H1 (cell line): ENCODE results near the gene CHCHD6. TPM values are rescaled to one million over a fixed set of nuclear protein-coding genes. Genes with fewer than 3 reads are reported as not detected.

ENCODE experiments used
- CTCF ChIA-PET: fragments of 300-600 bp; sonication (Branson Sonifier 250); formaldehyde crosslinking; loops from one replicate; lab custom pipeline; 2021; ENCODE audit not compliant: partially characterized antibody; lab: Charles Lee
- POLR2A ChIA-PET: fragments of 300-600 bp; sonication (Branson Sonifier 250); formaldehyde crosslinking; loops from one replicate; lab custom pipeline; 2021; ENCODE audit warnings: inconsistent platforms; ENCODE audit not compliant: partially characterized antibody; lab: Charles Lee
- DNase-seq, 2 experiments: peaks; one replicate each; pipeline versions ENCODE4 v3.0.0 to v3.0.0-alpha.2; 2010 to 2022; ENCODE audit warnings: low spot score in 2 of 2, low read depth in 1 of 2, mixed read lengths in 1 of 2
- FAIRE-seq: peaks from 2 replicates; lab custom pipeline; 2011; peaks lifted over from hg19 to GRCh38; lab: Jason Lieb, UNC
- H2AFZ ChIP-seq: 2 replicates; pipeline ENCODE4 v1.8.1; 2012; ENCODE audit warnings: low read length, inconsistent platforms
- H2AK5ac ChIP-seq: 2 replicates; pipeline ENCODE4 v1.6.1; 2013; ENCODE audit warnings: low read depth, low read length
- H2BK120ac ChIP-seq: replicated peaks from 2 replicates; pipeline ENCODE3; 2013; ENCODE audit warnings: low read depth, low read length, inconsistent platforms
- H2BK12ac ChIP-seq: 2 replicates; pipeline ENCODE4 v1.6.1; 2013; ENCODE audit warnings: low read depth, low read length
- H2BK15ac ChIP-seq: 2 replicates; pipeline ENCODE4 v1.6.1; 2013; ENCODE audit warnings: low read length
- H2BK20ac ChIP-seq: 2 replicates; pipeline ENCODE4 v1.6.1; 2013; ENCODE audit warnings: low read length
- H2BK5ac ChIP-seq: 2 replicates; pipeline ENCODE4 v1.6.1; 2013; ENCODE audit warnings: low read depth, low read length
- H3K14ac ChIP-seq: 2 replicates; pipeline ENCODE4 v1.6.1; 2013; ENCODE audit warnings: inconsistent platforms; ENCODE audit not compliant: insufficient read length
- H3K18ac ChIP-seq: 2 replicates; pipeline ENCODE4 v1.6.1; 2013; ENCODE audit warnings: low read length; ENCODE audit errors: extremely low read depth
- H3K23ac ChIP-seq: 2 replicates; pipeline ENCODE4 v1.6.1; 2013; ENCODE audit warnings: inconsistent platforms; ENCODE audit not compliant: insufficient read length
- H3K23me2 ChIP-seq: 2 replicates; pipeline ENCODE4 v1.6.1; 2013; ENCODE audit warnings: low read depth, low read length
- H3K27ac ChIP-seq: 2 replicates; pipeline ENCODE4 v1.6.1; 2011; ENCODE audit warnings: low read depth, low read length, inconsistent platforms
- H3K27me3 ChIP-seq, 4 experiments: replicated peaks in 1 of 4; 1 replicate in 1 of 4; 2 replicates in 3 of 4; pipeline versions ENCODE4 v1.6.1 to v1.8.1; 2011 to 2013; ENCODE audit warnings: low read length in 3 of 4, mild to moderate bottlenecking in 3 of 4, inconsistent platforms in 2 of 4, mixed read lengths in 2 of 4, moderate library complexity in 1 of 4; ENCODE audit not compliant: control insufficient read depth in 3 of 4, insufficient read depth in 3 of 4; ENCODE audit errors: extremely low read depth in 1 of 4
- H3K36me3 ChIP-seq, 4 experiments: 2 replicates each; pipeline versions ENCODE4 v1.6.1 to v1.8.1; 2011 to 2013; ENCODE audit warnings: mild to moderate bottlenecking in 4 of 4, low read length in 3 of 4, moderate library complexity in 2 of 4, control low read depth in 1 of 4, inconsistent platforms in 1 of 4; ENCODE audit not compliant: insufficient read depth in 4 of 4, control insufficient read depth in 2 of 4
- H3K4ac ChIP-seq: replicated peaks from 2 replicates; pipeline ENCODE3; 2013; ENCODE audit warnings: low read length, low read depth, mixed read lengths, inconsistent platforms; ENCODE audit not compliant: insufficient read length
- H3K4me1 ChIP-seq, 4 experiments: replicated peaks in 1 of 4; 1 replicate in 1 of 4; 2 replicates in 3 of 4; pipeline versions ENCODE4 v1.6.1 to v1.8.1; 2011 to 2013; ENCODE audit warnings: low read length in 3 of 4, inconsistent platforms in 2 of 4, mixed read lengths in 1 of 4; ENCODE audit not compliant: insufficient read depth in 4 of 4, control insufficient read depth in 3 of 4
- H3K4me2 ChIP-seq, 2 experiments: 2 replicates each; pipeline versions ENCODE4 v1.6.1 to v1.8.1; 2011 to 2013; ENCODE audit warnings: low read depth in 2 of 2, low read length in 2 of 2, control low read depth in 1 of 2, inconsistent platforms in 1 of 2, mild to moderate bottlenecking in 1 of 2; ENCODE audit not compliant: insufficient read depth in 1 of 2
- H3K4me3 ChIP-seq, 4 experiments: fragments of 200-600, 300-600 bp in 1 of 4; sonication (generic), shearing (Covaris generic), sonication (Bioruptor Twin) in 1 of 4; 2 replicates each; pipeline versions ENCODE4 v1.5.1 to v1.8.1; 2011 to 2016; ENCODE audit warnings: low read length in 4 of 4, low read depth in 3 of 4, control low read depth in 2 of 4, inconsistent platforms in 2 of 4, mild to moderate bottlenecking in 2 of 4, mixed read lengths in 1 of 4, moderate library complexity in 1 of 4; ENCODE audit not compliant: insufficient read depth in 2 of 4; ENCODE audit errors: extremely low read depth in 1 of 4
- H3K56ac ChIP-seq: replicated peaks from 2 replicates; pipeline ENCODE3; 2013; ENCODE audit warnings: low read depth, mild to moderate bottlenecking, mixed read lengths, low read length, inconsistent platforms; ENCODE audit not compliant: insufficient read length
- H3K79me1 ChIP-seq: 2 replicates; pipeline ENCODE4 v1.6.1; 2013; ENCODE audit warnings: low read depth, low read length, control low read depth
- H3K79me2 ChIP-seq, 2 experiments: 2 replicates each; pipeline versions ENCODE4 v1.6.1 to v1.8.1; 2012 to 2013; ENCODE audit warnings: low read length in 2 of 2, mild to moderate bottlenecking in 2 of 2, inconsistent platforms in 1 of 2; ENCODE audit not compliant: insufficient read depth in 2 of 2, control insufficient read depth in 1 of 2
- H3K9ac ChIP-seq, 4 experiments: replicated peaks in 1 of 4; 1 replicate in 1 of 4; 2 replicates in 3 of 4; pipeline versions ENCODE4 v1.6.1 to v1.8.1; 2011 to 2013; ENCODE audit warnings: low read depth in 3 of 4, low read length in 3 of 4, control low read depth in 2 of 4, mild to moderate bottlenecking in 2 of 4, moderate library complexity in 2 of 4, inconsistent platforms in 1 of 4; ENCODE audit errors: extremely low read depth in 1 of 4
- H3K9me3 ChIP-seq, 2 experiments: 2 replicates each; pipeline versions ENCODE4 v1.6.1 to v1.8.1; 2012 to 2013; ENCODE audit warnings: mild to moderate bottlenecking in 2 of 2, moderate library complexity in 2 of 2, control low read depth in 1 of 2, inconsistent platforms in 1 of 2, low read depth in 1 of 2, low read length in 1 of 2, mixed read lengths in 1 of 2; ENCODE audit not compliant: insufficient read depth in 2 of 2
- H4K20me1 ChIP-seq, 2 experiments: replicated peaks in 1 of 2; 2 replicates each; pipeline versions ENCODE3 to v1.8.1; 2011 to 2013; ENCODE audit warnings: inconsistent platforms in 2 of 2, low read length in 2 of 2, mild to moderate bottlenecking in 1 of 2; ENCODE audit not compliant: insufficient read depth in 2 of 2, control insufficient read depth in 1 of 2
- H4K5ac ChIP-seq: 2 replicates; pipeline ENCODE4 v1.6.1; 2013; ENCODE audit warnings: low read length, low read depth, mixed read lengths, inconsistent platforms; ENCODE audit not compliant: insufficient read length
- H4K8ac ChIP-seq: 2 replicates; pipeline ENCODE4 v1.8.0; 2013; ENCODE audit warnings: mild to moderate bottlenecking, moderate library complexity, low read length, inconsistent platforms; ENCODE audit not compliant: insufficient read depth; ENCODE audit errors: extremely low read depth
- H4K91ac ChIP-seq: replicated peaks from 2 replicates; pipeline ENCODE3; 2013; ENCODE audit warnings: low read length, mixed read lengths, inconsistent platforms; ENCODE audit not compliant: insufficient read length
- CHD2 ChIP-seq: IDR thresholded peaks from 2 replicates; pipeline ENCODE4 v1.6.1; 2012; ENCODE audit warnings: low read length, improper control_type of control experiment
- EP300 ChIP-seq, 2 experiments: IDR thresholded peaks; 1 replicate in 1 of 2; 2 replicates in 1 of 2; pipeline ENCODE4 v1.6.1; 2011 to 2012; ENCODE audit warnings: low read depth in 2 of 2, low read length in 2 of 2, mild to moderate bottlenecking in 2 of 2, borderline replicate concordance in 1 of 2, inconsistent platforms in 1 of 2, moderate library complexity in 1 of 2
- HDAC2 ChIP-seq, 2 experiments: fragments of 300-600 bp in 1 of 2; sonication (generic) in 1 of 2; IDR thresholded peaks; 2 replicates each; pipeline ENCODE4 v1.6.1; 2011 to 2012; ENCODE audit warnings: low read depth in 2 of 2, low read length in 2 of 2, mild to moderate bottlenecking in 2 of 2, moderate library complexity in 2 of 2, borderline replicate concordance in 1 of 2, inconsistent platforms in 1 of 2
- JUN ChIP-seq: IDR thresholded peaks from 2 replicates; pipeline ENCODE4 v1.6.1; 2011; ENCODE audit warnings: low read depth, mild to moderate bottlenecking, improper control_type of control experiment, low read length
- RBBP5 ChIP-seq: IDR thresholded peaks from 2 replicates; pipeline ENCODE4 v1.7.1; 2012; ENCODE audit warnings: low read depth, mild to moderate bottlenecking, inconsistent platforms, low read length, moderate library complexity, borderline replicate concordance
- RFX5 ChIP-seq: IDR thresholded peaks from 2 replicates; pipeline ENCODE4 v1.6.1; 2011; ENCODE audit warnings: low read depth, low read length, improper control_type of control experiment, borderline replicate concordance
- SIN3A ChIP-seq, 2 experiments: IDR thresholded peaks in 1 of 2; conservative IDR thresholded peaks in 1 of 2; 2 replicates each; pipeline ENCODE4 v1.6.1; 2011 to 2012; ENCODE audit warnings: low read length in 2 of 2, improper control_type of control experiment in 1 of 2, low read depth in 1 of 2, mild to moderate bottlenecking in 1 of 2
- SP4 ChIP-seq: IDR thresholded peaks from 2 replicates; pipeline ENCODE4 v1.6.1; 2012; ENCODE audit warnings: low read length, inconsistent platforms
- SRF ChIP-seq: IDR thresholded peaks from 2 replicates; pipeline ENCODE4 v1.6.1; 2011; ENCODE audit warnings: mild to moderate bottlenecking, low read depth, low read length, moderate library complexity
- WGBS, 2 experiments: shearing (Covaris generic) in 1 of 2; methylation state at CpG; one replicate each; pipeline versions ENCODE4 v1.1.6 to v1.1.7; 2013 to 2015; ENCODE audit warnings: low lambda C conversion rate in 2 of 2, mixed read lengths in 2 of 2, inconsistent platforms in 1 of 2, low coverage in 1 of 2, missing lambda C conversion rate in 1 of 2; ENCODE audit not compliant: insufficient replicate concordance in 2 of 2, insufficient coverage in 1 of 2, insufficient read length in 1 of 2; ENCODE audit errors: extremely low coverage in 1 of 2, missing lambda C conversion rate in 1 of 2; 5-methylcytosine and 5-hydroxymethylcytosine counted together
- polyA plus RNA-seq, 7 experiments: library from polyadenylated mRNA; depleted of rRNA in 3 of 7; stranded (reverse) in 5 of 7; unstranded in 2 of 7; fragments of >200 nt in 5 of 7; fragments of 200-250 nt in 2 of 7; gene quantifications; 1 replicate in 5 of 7; 2 replicates in 1 of 7; 4 replicates in 1 of 7; pipeline versions ENCODE4 v1.2.1 to v1.2.3, GENCODE V29; 2011 to 2013; ENCODE audit warnings: missing spikeins in 2 of 7, mixed read lengths in 2 of 7
- total RNA-seq: library from RNA; stranded (reverse); fragmentation: NEBNext Ultra II Directional; extraction: Animal tissue kit (Norgen Biotek cat#: 25700); gene quantifications from 2 replicates; pipeline ENCODE4 v1.2.1, GENCODE V29; 2021
- TF ChIP-seq, protein P1 (sequence below): IDR thresholded peaks from 2 replicates; pipeline ENCODE4 v1.6.1; 2011; ENCODE audit warnings: low read length, improper control_type of control experiment

CHCHD6 gene
- total and polyA plus RNA-seq, 2 of the 8 experiments (the other 6 are each of a cell fraction or from before 2014, with no cell fraction given) = 32.4 to 37.6 TPM

DNA sequence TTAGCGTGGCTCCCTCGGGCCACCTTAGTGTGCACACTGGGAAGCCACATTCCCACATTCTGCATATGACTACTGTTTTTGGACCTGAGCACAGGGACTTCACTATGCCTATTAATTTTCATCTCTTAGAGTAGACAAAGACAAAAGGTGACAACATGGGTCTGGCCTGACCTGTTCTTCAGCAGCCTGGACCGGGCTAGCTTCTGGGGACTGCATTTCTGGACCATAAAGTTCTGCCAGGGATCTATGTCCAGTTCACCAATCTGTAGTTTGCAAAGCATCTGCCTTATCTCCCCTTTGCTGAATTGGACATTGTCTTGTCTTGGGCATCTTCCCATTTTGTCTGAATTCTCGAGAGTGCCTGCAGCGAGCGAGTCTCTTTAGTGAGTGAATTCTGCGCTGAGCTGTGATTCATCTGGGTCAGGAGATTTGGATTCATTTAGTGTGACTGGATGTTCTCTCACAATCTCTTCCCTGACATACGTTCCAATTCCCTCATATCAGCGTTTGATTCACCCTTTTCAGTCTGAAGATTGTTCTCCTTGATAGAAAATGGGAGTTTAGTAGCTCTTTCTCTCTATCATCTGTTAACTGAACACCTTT, 166.7 kb downstream of the CHCHD6 start:
- FAIRE-seq = no peak
- POLR2A ChIA-PET = no interaction called here
- H3K56ac ChIP-seq = no peak overlapping the region
- H2BK15ac ChIP-seq = no peak overlapping the region
- H3K27ac ChIP-seq = no peak overlapping the region
- H2BK120ac ChIP-seq = no peak overlapping the region
- no peaks in the 10 kb centered on the region for H3K9me3 ChIP-seq
- no peak overlapping the region for H4K5ac ChIP-seq
- H2BK5ac ChIP-seq = no peak overlapping the region
- H2AK5ac ChIP-seq = no peak overlapping the region
- peaks cover 0 to 3% (median 0%) of the 10 kb centered on the region in 4 experiments; a peak in 1 of 7 replicates for H3K4me1 ChIP-seq
- H3K27me3 ChIP-seq = no peaks in the 10 kb centered on the region
- no peak overlapping the region for H3K14ac ChIP-seq
- no peaks in the 10 kb centered on the region; the same call in 1 of the 2 replicates for H3K79me1 ChIP-seq
- H3K18ac ChIP-seq = no peak overlapping the region
- H3K4me2 ChIP-seq = no peak overlapping the region
- CTCF ChIA-PET = interaction anchor here (1.0 to 1.3 kb wide), 3 partner anchors 20 to 118 kb away, joined by 3 to 4 read pairs (median 4); no protein-coding TSS in a partner anchor
- no peak overlapping the region for H4K8ac ChIP-seq
- no peak overlapping the region for H3K4ac ChIP-seq
- H2BK20ac ChIP-seq = no peak overlapping the region
- no peak for DNase-seq
- no peak overlapping the region for H2BK12ac ChIP-seq
- no peak overlapping the region for H2AFZ ChIP-seq
- H3K36me3 ChIP-seq = no peaks in the 10 kb centered on the region
- H3K9ac ChIP-seq = no peak overlapping the region
- TF ChIP-seq, protein P1, sequence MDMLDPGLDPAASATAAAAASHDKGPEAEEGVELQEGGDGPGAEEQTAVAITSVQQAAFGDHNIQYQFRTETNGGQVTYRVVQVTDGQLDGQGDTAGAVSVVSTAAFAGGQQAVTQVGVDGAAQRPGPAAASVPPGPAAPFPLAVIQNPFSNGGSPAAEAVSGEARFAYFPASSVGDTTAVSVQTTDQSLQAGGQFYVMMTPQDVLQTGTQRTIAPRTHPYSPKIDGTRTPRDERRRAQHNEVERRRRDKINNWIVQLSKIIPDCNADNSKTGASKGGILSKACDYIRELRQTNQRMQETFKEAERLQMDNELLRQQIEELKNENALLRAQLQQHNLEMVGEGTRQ = no peak
- TF ChIP-seq EP300 (IDR thresholded peaks at IDR 0.05; ENCODE audit: borderline replicate concordance in 1 of 2, low read depth in 2 of 2, low read length in 2 of 2) (no peak), RFX5 (no peak), HDAC2 (IDR thresholded peaks at IDR 0.05; ENCODE audit: borderline replicate concordance in 1 of 2, low read depth in 2 of 2, low read length in 2 of 2) (no peak), CHD2 (no peak), SRF (no peak), SIN3A (conservative IDR thresholded peaks at IDR 0.05 in 1 of 2, IDR thresholded peaks at IDR 0.05 in 1 of 2; ENCODE audit: low read depth in 1 of 2, low read length in 2 of 2) (no peak), JUN (no peak), SP4 (no peak), RBBP5 (no peak)
- H4K20me1 ChIP-seq = no peaks in the 10 kb centered on the region
- no peak overlapping the region for H3K4me3 ChIP-seq
- H3K23me2 ChIP-seq = no peaks in the 10 kb centered on the region
- 93% methylated on average over 9 of the region's 9 CpGs; no CpG with 5 or more reads in 1 of the 2 experiments for WGBS, 2 experiments
- H3K79me2 ChIP-seq = no peaks in the 10 kb centered on the region
- H3K23ac ChIP-seq = no peak overlapping the region
- H4K91ac ChIP-seq = no peak overlapping the region
